ENCODE measurements around the gene PHF20. TPM values are rescaled to one million over a fixed set of nuclear protein-coding genes. Genes with fewer than 3 reads are reported as not detected.
A peak's percentile ranks its signal among the peaks of the same experiment; 100 is the strongest.
"Not testable (repeated sequence)": the region's sequence is repeated elsewhere in the genome, so short reads cannot be mapped to it uniquely, and the experiment has no call there.

PHF20 gene
- total RNA-seq, 1 donor from 2014 or later: 44.6 TPM

DNA sequence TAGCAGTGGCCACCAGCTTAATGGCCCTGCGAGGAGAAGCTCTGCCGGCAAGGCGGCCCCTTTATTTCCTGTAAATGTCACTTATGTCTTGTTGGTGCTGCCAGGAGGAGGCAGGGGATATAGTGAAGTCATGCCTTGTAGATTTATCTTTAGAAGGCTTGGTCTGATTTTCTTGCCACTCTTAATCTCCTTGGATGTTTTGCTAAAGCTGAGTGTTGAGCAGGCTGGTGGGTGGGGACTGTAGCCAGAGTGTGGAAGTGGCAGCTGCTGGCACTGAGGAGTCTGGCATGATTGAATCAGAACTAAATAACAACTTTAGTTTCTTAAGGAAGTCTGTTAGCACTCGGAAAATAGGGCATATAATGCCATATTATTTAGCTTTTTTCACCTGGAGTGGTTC is 77.9 kb downstream of the PHF20 start:
- Mint-ChIP-seq H3K9me3 (ENCODE audit: low read depth) (no peaks in the 10 kb centered on the region), H3K36me3 (ENCODE audit: low read depth) (peaks cover 18% of the 10 kb centered on the region), H3K4me1 (ENCODE audit: low read depth) (peaks cover 32% of the 10 kb centered on the region), H3K27me3 (ENCODE audit: low read depth) (no peaks in the 10 kb centered on the region), H3K4me3 (ENCODE audit: unreplicated experiment) (no peak overlapping the region), H3K27ac (ENCODE audit: unreplicated experiment) (peak overlapping the region; percentile 84)
- DNase-seq (ENCODE audit: low spot score): no peak
- TF ChIP-seq, protein P1, sequence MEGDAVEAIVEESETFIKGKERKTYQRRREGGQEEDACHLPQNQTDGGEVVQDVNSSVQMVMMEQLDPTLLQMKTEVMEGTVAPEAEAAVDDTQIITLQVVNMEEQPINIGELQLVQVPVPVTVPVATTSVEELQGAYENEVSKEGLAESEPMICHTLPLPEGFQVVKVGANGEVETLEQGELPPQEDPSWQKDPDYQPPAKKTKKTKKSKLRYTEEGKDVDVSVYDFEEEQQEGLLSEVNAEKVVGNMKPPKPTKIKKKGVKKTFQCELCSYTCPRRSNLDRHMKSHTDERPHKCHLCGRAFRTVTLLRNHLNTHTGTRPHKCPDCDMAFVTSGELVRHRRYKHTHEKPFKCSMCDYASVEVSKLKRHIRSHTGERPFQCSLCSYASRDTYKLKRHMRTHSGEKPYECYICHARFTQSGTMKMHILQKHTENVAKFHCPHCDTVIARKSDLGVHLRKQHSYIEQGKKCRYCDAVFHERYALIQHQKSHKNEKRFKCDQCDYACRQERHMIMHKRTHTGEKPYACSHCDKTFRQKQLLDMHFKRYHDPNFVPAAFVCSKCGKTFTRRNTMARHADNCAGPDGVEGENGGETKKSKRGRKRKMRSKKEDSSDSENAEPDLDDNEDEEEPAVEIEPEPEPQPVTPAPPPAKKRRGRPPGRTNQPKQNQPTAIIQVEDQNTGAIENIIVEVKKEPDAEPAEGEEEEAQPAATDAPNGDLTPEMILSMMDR (IDR thresholded peaks at IDR 0.05): no peak

- H3K27ac Mint-ChIP-seq (ENCODE audit: unreplicated experiment); H3K4me3 Mint-ChIP-seq (ENCODE audit: unreplicated experiment); H3K9me3 Mint-ChIP-seq (ENCODE audit: low read depth); DNase-seq (ENCODE audit: low spot score); H3K27me3 Mint-ChIP-seq (ENCODE audit: low read depth): not testable (repeated sequence)
- H3K36me3 Mint-ChIP-seq (ENCODE audit: low read depth): peaks cover 21% of the 10 kb centered on the region
- peaks cover 27% of the 10 kb centered on the region for H3K4me1 Mint-ChIP-seq (ENCODE audit: low read depth)
Observed at GRCh38 chr20:35851659-35852058, 79.8 kb downstream of the PHF20 start.

DNA sequence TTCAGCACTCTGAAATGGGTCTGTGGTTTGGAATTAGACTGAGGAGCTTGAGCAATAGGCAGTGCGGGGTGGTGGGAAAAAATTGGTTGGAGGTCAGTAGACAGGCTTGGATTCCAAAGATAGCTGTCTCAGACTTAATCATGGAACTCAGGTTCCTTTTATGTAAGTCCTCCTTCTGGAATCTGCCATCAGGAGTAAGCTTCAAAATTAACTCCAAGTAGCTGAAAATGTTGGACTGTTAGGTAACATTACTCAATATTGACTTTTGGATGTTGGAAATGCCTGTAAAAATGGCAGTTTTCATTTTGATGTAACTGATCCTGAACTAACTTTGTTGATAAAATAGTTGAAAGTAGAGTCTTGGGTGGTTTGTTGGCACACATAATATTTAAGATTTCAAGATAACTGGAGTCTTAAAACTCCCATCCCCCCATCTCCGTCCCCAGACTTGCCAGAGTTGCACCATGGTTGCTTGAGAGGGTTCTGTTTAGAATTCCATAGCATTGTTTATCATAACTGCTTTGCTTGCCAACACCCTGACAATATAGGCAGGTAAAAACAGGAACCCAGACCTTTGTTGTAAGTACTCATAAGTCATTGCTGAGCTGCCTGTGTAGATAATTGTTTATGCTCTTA is 83.0 kb downstream of the PHF20 start:
- no peak for DNase-seq (ENCODE audit: low spot score)
- Mint-ChIP-seq H3K4me3 (ENCODE audit: unreplicated experiment) (no peak overlapping the region), H3K27ac (ENCODE audit: unreplicated experiment) (peak overlapping the region; percentile 49), H3K36me3 (ENCODE audit: low read depth) (peaks cover 20% of the 10 kb centered on the region), H3K9me3 (ENCODE audit: low read depth) (no peaks in the 10 kb centered on the region), H3K4me1 (ENCODE audit: low read depth) (peaks cover 14% of the 10 kb centered on the region), H3K27me3 (ENCODE audit: low read depth) (no peaks in the 10 kb centered on the region)
- TF ChIP-seq, protein P1 (IDR thresholded peaks at IDR 0.05): no peak

- not testable (repeated sequence) for H3K27ac Mint-ChIP-seq (ENCODE audit: unreplicated experiment); H3K9me3 Mint-ChIP-seq (ENCODE audit: low read depth); DNase-seq (ENCODE audit: low spot score); H3K27me3 Mint-ChIP-seq (ENCODE audit: low read depth); H3K4me3 Mint-ChIP-seq (ENCODE audit: unreplicated experiment)
- Mint-ChIP-seq H3K4me1 (ENCODE audit: low read depth) (peaks cover 12% of the 10 kb centered on the region), H3K36me3 (ENCODE audit: low read depth) (peaks cover 20% of the 10 kb centered on the region)
Observed at GRCh38 chr20:35855641-35856040, 83.8 kb downstream of the PHF20 start.

- TF ChIP-seq, protein P1 (IDR thresholded peaks at IDR 0.05): no peak
- no peak for DNase-seq (ENCODE audit: low spot score)
- no peak overlapping the region for H3K4me3 Mint-ChIP-seq (ENCODE audit: unreplicated experiment)
- no peak overlapping the region for H3K27ac Mint-ChIP-seq (ENCODE audit: unreplicated experiment)
- H3K27me3 Mint-ChIP-seq (ENCODE audit: low read depth): no peaks in the 10 kb centered on the region
- peaks cover 20% of the 10 kb centered on the region for H3K36me3 Mint-ChIP-seq (ENCODE audit: low read depth)
- H3K4me1 Mint-ChIP-seq (ENCODE audit: low read depth): peaks cover 9% of the 10 kb centered on the region
- no peaks in the 10 kb centered on the region for H3K9me3 Mint-ChIP-seq (ENCODE audit: low read depth)
Observed at GRCh38 chr20:35856866-35857265, 85.1 kb downstream of the PHF20 start.

GRCh38 chr20:35866418-35867202 is 94.8 kb downstream of the PHF20 start:
- peak overlapping the region; percentile 81 for H3K27ac Mint-ChIP-seq (ENCODE audit: unreplicated experiment)
- H3K27me3 Mint-ChIP-seq (ENCODE audit: low read depth): no peaks in the 10 kb centered on the region
- DNase-seq (ENCODE audit: low spot score): no peak
- H3K4me3 Mint-ChIP-seq (ENCODE audit: unreplicated experiment): no peak overlapping the region
- peaks cover 47% of the 10 kb centered on the region for H3K4me1 Mint-ChIP-seq (ENCODE audit: low read depth)
- H3K36me3 Mint-ChIP-seq (ENCODE audit: low read depth): peaks cover 1% of the 10 kb centered on the region
- H3K9me3 Mint-ChIP-seq (ENCODE audit: low read depth): no peaks in the 10 kb centered on the region
- TF ChIP-seq, protein P1 (IDR thresholded peaks at IDR 0.05): no peak
